NCI-H1694 treated with DMSO at 0.1 percent for 48 hours (cell line): ENCODE results near the gene TRIM71.

Experiments
- DNase-seq: peaks from one replicate; lab custom pipeline; 2025; lab: John Stamatoyannopoulos, UW

The TRIM71 gene

DNA sequence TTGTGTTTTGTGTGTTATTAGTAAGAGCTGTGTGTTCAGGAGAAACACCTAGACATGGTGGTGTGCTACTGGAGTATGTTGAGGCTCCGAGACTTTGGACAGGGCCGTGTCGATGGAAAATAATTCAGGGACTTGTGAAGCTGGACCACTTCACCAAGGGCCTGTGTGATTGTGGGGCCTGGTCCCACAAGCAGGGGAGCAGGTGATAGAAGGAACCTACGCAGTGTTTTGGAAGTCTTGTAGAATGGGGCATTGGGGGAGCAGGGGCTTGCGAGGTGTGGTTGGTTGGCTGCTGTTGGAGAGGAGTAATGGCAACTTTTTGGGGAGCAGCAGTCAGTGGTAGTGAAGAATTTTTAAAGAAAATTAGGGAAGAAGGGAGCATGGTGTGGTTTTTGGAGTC is 48.7 kb downstream of the TRIM71 start:
- DNase-seq, result no peak

- no peak for DNase-seq
Observed at GRCh38 chr3:32867954-32868353, 50.2 kb downstream of the TRIM71 start.

- DNase-seq, result no peak
Observed at GRCh38 chr3:32868719-32869512, 51.1 kb downstream of the TRIM71 start.

DNA sequence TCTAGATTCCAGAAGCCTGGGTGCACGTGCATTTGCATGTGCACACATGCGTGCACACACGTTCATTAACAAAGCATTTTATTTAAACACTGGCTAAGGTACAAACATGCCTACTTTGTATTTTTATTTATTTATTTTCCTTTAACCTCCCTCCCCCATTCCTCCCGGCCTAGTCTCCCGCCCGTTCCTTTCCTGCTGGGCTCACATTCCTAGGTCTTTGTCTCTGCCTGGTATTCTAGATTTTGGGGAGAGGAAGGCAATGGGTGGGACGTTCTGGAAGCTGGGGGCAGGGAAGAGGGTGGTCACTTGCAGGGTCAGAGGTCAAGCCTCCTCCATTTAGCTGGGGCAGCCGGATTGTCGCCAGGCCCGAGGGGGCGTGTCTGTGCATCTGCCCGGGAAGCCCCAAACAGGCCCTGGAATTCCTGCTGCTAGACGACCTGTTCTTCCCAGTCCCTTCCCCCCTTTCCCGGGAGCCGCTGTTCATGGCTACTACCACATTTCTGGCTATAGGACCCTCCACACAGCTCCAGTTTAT is 51.8 kb downstream of the TRIM71 start:
- DNase-seq, result no peak

GRCh38 chr3:32870373-32871095 is 52.7 kb downstream of the TRIM71 start:
- DNase-seq, result no peak

GRCh38 chr3:32871273-32871672 is 53.5 kb downstream of the TRIM71 start:
- DNase-seq, result no peak

DNA sequence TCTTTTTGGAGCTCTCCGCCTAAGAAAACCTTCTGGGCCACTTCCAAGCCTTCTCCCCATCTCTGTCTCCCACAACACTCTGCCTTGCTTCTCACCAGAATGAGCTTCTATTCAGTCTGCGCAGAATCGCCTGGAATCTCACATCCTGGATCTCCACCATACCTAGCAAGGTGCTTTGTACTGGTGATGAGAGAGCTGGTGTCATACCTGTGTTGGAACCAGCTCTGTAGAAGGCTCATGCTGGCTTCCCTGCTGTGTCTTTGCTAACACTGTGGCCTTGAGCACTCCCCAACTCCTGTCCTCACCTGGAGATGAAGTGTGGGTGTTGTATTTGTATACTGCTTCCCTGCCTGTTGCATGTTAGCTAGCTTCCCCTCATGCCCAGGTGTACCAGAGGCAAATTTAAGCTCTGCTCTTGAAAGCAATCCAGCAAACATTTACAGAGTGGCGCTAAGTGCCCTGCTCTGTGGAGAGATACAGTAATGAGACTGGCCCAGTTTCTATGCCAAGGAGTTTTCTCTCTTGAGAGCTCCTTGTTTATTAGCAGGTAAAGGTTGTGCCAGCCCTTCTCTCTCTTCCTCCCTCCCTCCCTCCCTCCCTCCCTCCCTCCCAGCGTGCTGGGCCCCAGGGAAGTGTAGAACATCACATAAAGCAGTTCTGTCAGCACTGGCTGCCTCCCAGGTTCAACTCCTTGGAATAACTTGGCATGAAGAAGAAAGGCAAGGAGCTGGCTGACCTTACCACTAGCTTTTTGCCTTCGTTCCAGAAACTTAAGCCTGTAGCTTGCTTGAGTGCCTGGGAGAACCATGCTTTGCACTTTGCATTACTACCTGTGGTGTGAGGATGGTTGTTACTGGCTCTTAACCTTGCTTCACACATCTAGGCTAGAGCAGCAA is 54.9 kb downstream of the TRIM71 start:
- no peak for DNase-seq

DNA sequence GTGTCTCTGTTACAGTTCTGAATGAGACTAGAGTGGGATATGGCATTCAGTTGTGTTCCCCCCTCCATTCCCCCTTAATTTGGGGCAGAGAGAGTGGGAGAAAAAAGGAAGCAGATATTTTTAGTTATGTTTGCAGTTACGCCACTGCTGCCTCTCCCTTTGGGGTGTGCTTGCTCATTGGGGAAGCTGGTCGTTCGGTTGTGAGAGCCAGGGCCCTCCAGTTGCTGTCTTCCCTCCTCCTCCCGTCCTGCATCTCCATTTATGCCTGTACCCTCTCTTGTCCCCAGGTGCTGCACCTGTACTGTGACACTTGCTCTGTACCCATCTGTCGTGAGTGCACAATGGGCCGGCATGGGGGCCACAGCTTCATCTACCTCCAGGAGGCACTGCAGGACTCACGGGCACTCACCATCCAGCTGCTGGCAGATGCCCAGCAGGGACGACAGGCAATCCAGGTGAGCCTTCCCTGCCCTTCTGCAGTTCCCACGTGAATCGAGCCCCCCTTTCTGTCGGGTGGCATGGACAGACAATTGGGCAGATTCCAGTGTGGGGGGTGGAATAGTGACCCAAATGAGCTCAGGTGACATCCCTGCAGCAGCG is 55.8 kb downstream of the TRIM71 start:
- DNase-seq, result no peak

GRCh38 chr3:32876920-32877319 is 59.1 kb downstream of the TRIM71 start:
- no peak for DNase-seq

- no peak for DNase-seq
Observed at GRCh38 chr3:32877598-32877997, 59.8 kb downstream of the TRIM71 start.

DNA sequence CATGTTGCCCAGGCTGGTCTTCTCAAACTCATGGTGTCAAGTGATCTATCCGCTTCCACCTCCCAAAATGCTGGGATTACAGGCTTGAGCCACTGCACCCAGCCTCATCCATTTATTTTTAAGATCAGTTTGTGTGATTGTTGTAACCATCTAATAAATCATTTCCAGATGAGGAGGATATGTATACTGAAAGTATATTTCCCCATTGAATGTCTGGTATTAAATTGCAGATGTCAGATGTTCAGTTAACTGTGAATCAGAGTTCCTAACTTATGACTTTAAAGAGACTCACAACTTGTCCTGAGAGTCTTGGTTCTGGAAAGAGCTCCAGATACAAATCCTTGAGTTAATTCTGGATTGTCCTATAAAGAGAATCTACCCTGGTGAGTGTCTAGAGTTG is 62.4 kb downstream of the TRIM71 start:
- no peak for DNase-seq

- no peak for DNase-seq
Observed at GRCh38 chr3:32881624-32882023, 63.8 kb downstream of the TRIM71 start.

DNA sequence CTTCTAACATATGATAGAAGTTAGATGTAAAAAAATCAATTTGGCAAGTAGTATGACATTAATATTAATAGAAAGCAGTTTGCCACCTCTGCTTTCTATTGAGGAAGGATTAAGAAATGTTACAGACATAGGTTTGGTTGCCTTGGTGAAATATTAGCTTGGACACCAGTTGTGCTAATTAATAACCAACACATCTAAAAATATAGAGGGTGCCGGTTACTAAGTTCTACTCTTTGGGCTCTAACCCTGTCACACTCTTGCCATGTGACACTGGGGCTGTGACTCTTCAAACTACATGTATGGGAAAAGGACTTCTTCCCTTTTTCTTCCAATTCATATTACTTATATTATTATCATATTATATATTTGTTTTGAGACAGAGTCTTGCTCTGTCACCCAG is 64.4 kb downstream of the TRIM71 start:
- no peak for DNase-seq

GRCh38 chr3:32882603-32883025 is 64.8 kb downstream of the TRIM71 start:
- no peak for DNase-seq

GRCh38 chr3:32883817-32884216 is 66.0 kb downstream of the TRIM71 start:
- no peak for DNase-seq

DNA sequence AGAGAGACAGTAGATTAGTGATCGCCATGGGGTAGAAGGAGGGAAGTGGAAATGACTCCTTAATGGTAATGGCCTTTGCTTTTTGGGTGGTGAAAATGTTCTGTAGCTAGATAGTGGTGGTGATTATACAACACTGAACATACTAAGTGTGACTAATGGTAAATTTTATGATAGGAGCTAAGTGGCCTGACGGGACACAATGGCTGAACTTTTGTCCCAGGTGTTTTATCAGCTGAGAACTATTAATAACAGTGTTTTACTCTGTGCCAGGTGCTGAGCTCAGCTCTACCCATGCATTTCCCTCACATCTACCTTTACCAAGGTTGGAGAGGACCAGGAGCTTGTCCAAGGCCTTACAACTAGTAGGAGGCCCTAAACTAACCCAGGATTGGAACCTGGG is 66.8 kb downstream of the TRIM71 start:
- no peak for DNase-seq

- no peak for DNase-seq
Observed at GRCh38 chr3:32885283-32885901, 67.6 kb downstream of the TRIM71 start.

DNA sequence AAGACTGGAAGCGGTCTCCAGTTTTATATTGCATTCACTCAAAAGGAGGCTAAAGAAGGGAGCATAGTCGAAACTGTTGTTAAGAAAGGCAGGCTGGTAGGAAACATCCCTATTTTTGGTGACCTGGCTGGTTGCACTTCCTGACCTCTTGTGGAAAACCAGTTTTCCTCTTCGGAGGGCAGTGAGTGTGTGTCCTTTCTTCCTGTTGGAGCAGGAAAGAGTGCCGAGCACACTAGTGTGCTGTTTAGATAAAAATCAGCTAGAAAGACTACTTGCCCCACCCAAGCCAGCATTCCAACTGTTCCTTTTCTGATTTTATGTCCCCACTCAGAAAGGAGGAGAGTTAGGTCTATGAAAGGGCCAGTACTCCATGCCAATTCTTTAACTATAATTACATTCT is 68.5 kb downstream of the TRIM71 start:
- no peak for DNase-seq

GRCh38 chr3:32886911-32887310 is 69.1 kb downstream of the TRIM71 start:
- DNase-seq, result no peak

- no peak for DNase-seq
Observed at GRCh38 chr3:32888739-32889138, 70.9 kb downstream of the TRIM71 start.
